SK-N-SH treated with all-trans-retinoic acid at 6 μM for 48 hours (cell line): Measurements from ENCODE around the gene GNAT3.

ENCODE experiments used
- ATAC-seq: fragments of 200-7000 bp; cut with Tn5 transposase; 3 replicates; pipeline ENCODE4 v1.9.1; 2020; ENCODE audit warnings: mild to moderate bottlenecking, moderate library complexity
- ARNTL ChIP-seq: fragments of 450-650 bp; formaldehyde crosslinking; IDR thresholded peaks from 2 replicates; pipeline ENCODE4 v1.5.0; 2020; ENCODE audit warnings: low read depth, mild to moderate bottlenecking, moderate library complexity, borderline replicate concordance
- BACH2 ChIP-seq: fragments of 250-450 bp; sonication (Bioruptor Pico); IDR thresholded peaks from 2 replicates; pipeline ENCODE4 v1.9.0; 2021; ENCODE audit warnings: mild to moderate bottlenecking, borderline replicate concordance
- CREB5 ChIP-seq: fragments of 250-450 bp; sonication (Bioruptor Pico); IDR thresholded peaks from 2 replicates; pipeline ENCODE4 v1.5.1; 2020; ENCODE audit warnings: low read depth, mild to moderate bottlenecking, moderate library complexity
- CSDC2 ChIP-seq: fragments of 250-450 bp; sonication (Bioruptor Pico); IDR thresholded peaks from 2 replicates; pipeline ENCODE4 v1.5.0; 2020; ENCODE audit warnings: mild to moderate bottlenecking, moderate library complexity
- CSRNP3 ChIP-seq: fragments of 250-450 bp; sonication (Bioruptor Pico); IDR thresholded peaks from 2 replicates; pipeline ENCODE4 v1.5.1; 2021; ENCODE audit warnings: mild to moderate bottlenecking, moderate library complexity
- ESRRG ChIP-seq: fragments of 250-450 bp; sonication (Bioruptor Pico); IDR thresholded peaks from 2 replicates; pipeline ENCODE4 v1.6.1; 2021; ENCODE audit warnings: mild to moderate bottlenecking
- GLIS3 ChIP-seq: fragments of 250-450 bp; sonication (Bioruptor Pico); IDR thresholded peaks from 2 replicates; pipeline ENCODE4 v1.5.0; 2020; ENCODE audit warnings: mild to moderate bottlenecking, moderate library complexity
- ISL1 ChIP-seq: fragments of 250-450 bp; sonication (Bioruptor Pico); IDR thresholded peaks from 2 replicates; pipeline ENCODE4 v2.1.2; 2022; ENCODE audit warnings: mild to moderate bottlenecking, moderate library complexity
- OSR1 ChIP-seq: fragments of 250-450 bp; sonication (Bioruptor Pico); IDR thresholded peaks from 2 replicates; pipeline ENCODE4 v1.8.0; 2022; ENCODE audit warnings: moderate library complexity, mild to moderate bottlenecking, inconsistent platforms
- POU6F1 ChIP-seq: fragments of 250-450 bp; sonication (Bioruptor Pico); IDR thresholded peaks from 2 replicates; pipeline ENCODE4 v1.8.0; 2021; ENCODE audit warnings: low read depth, mild to moderate bottlenecking, moderate library complexity, borderline replicate concordance
- PPARA ChIP-seq: fragments of 250-450 bp; sonication (Bioruptor Pico); IDR thresholded peaks from 2 replicates; pipeline ENCODE4 v1.5.0; 2020; ENCODE audit warnings: mild to moderate bottlenecking, borderline replicate concordance
- RARB ChIP-seq: fragments of 250-450 bp; sonication (Bioruptor Pico); IDR thresholded peaks from 2 replicates; pipeline ENCODE4 v1.8.0; 2021; ENCODE audit warnings: mild to moderate bottlenecking, moderate library complexity
- SNAI2 ChIP-seq: fragments of 250-450 bp; sonication (Bioruptor Pico); IDR thresholded peaks from 2 replicates; pipeline ENCODE4 v1.5.0; 2020; ENCODE audit warnings: mild to moderate bottlenecking, moderate library complexity
- TCF4 ChIP-seq: fragments of 250-450 bp; sonication (Bioruptor Pico); IDR thresholded peaks from 2 replicates; pipeline ENCODE4 v1.8.0; 2021; ENCODE audit warnings: mild to moderate bottlenecking, moderate library complexity, borderline replicate concordance
- TOX ChIP-seq: fragments of 250-450 bp; sonication (Bioruptor Pico); IDR thresholded peaks from 2 replicates; pipeline ENCODE4 v1.8.0; 2021; ENCODE audit warnings: mild to moderate bottlenecking, moderate library complexity, borderline replicate concordance
- ZC3H10 ChIP-seq: fragments of 250-450 bp; sonication (Bioruptor Pico); IDR thresholded peaks from 2 replicates; pipeline ENCODE4 v1.5.1; 2021; ENCODE audit warnings: mild to moderate bottlenecking, moderate library complexity
- ZFP3 ChIP-seq: fragments of 250-450 bp; sonication (Bioruptor Pico); IDR thresholded peaks from 2 replicates; pipeline ENCODE4 v1.5.0; 2020; ENCODE audit warnings: mild to moderate bottlenecking, moderate library complexity
- ZFP30 ChIP-seq: fragments of 450-650 bp; formaldehyde crosslinking; IDR thresholded peaks from 2 replicates; pipeline ENCODE4 v1.5.0; 2022; ENCODE audit warnings: mild to moderate bottlenecking, moderate library complexity
- ZNF565 ChIP-seq: fragments of 450-650 bp; formaldehyde crosslinking; conservative IDR thresholded peaks from 2 replicates; pipeline ENCODE4 v1.5.0; 2020; ENCODE audit warnings: low read depth, mild to moderate bottlenecking, moderate library complexity
- ZNF70 ChIP-seq: fragments of 450-650 bp; formaldehyde crosslinking; IDR thresholded peaks from 2 replicates; pipeline ENCODE4 v1.5.0; 2020; ENCODE audit warnings: mild to moderate bottlenecking, moderate library complexity
- ZNF8 ChIP-seq: fragments of 450-650 bp; formaldehyde crosslinking; IDR thresholded peaks from 2 replicates; pipeline ENCODE4 v1.5.0; 2020; ENCODE audit warnings: mild to moderate bottlenecking, moderate library complexity
- TF ChIP-seq, protein P1 (sequence below): fragments of 250-450 bp; sonication (Bioruptor Pico); IDR thresholded peaks from 2 replicates; pipeline ENCODE4 v1.8.0; 2020; ENCODE audit warnings: mild to moderate bottlenecking, moderate library complexity, borderline replicate concordance

The GNAT3 gene

GRCh38 chr7:80528689-80529088 is 16.8 kb upstream of the GNAT3 start:
- TF ChIP-seq RARB (no peak), CSDC2 (CRISPR knock-in tag) (no peak), ZFP3 (no peak), SNAI2 (CRISPR knock-in tag) (no peak), ARNTL (CRISPR knock-in tag) (no peak)
- ATAC-seq: no peak

DNA sequence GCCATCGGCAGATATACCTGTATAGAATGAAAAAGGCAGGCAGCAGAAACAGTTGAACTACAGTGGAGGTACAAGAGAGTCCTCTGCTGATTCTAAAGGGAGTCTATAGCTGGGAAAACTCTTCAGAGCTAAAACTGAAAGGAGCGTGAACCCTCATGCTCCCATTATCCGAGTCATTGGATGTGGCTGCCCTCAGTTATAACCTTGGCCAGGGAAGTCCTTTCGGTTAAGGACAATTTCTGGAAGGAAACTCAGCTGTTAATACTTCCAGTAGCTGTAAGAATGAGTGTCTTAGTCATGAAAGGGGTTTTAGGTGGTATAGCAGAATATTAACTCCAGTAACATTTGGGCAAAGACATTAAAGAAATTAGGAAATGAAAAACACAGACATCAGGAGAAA is 14.6 kb upstream of the GNAT3 start:
- TF ChIP-seq CSRNP3 (CRISPR knock-in tag) (no peak), ESRRG (no peak), ZFP3 (no peak), TCF4 (CRISPR knock-in tag) (no peak), BACH2 (CRISPR knock-in tag) (no peak), CSDC2 (CRISPR knock-in tag) (no peak), ZNF70 (CRISPR knock-in tag) (no peak), PPARA (CRISPR knock-in tag) (no peak)
- ATAC-seq: no peak

- no peak for TF ChIP-seq TOX
- TF ChIP-seq CSRNP3 (CRISPR knock-in tag): no peak
- TF ChIP-seq, protein P1, sequence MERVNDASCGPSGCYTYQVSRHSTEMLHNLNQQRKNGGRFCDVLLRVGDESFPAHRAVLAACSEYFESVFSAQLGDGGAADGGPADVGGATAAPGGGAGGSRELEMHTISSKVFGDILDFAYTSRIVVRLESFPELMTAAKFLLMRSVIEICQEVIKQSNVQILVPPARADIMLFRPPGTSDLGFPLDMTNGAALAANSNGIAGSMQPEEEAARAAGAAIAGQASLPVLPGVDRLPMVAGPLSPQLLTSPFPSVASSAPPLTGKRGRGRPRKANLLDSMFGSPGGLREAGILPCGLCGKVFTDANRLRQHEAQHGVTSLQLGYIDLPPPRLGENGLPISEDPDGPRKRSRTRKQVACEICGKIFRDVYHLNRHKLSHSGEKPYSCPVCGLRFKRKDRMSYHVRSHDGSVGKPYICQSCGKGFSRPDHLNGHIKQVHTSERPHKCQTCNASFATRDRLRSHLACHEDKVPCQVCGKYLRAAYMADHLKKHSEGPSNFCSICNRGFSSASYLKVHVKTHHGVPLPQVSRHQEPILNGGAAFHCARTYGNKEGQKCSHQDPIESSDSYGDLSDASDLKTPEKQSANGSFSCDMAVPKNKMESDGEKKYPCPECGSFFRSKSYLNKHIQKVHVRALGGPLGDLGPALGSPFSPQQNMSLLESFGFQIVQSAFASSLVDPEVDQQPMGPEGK (CRISPR knock-in tag): no peak
- no peak for TF ChIP-seq ESRRG
- no peak for TF ChIP-seq ZFP3
- no peak for TF ChIP-seq ZFP30 (CRISPR knock-in tag)
- no peak for TF ChIP-seq OSR1
- TF ChIP-seq ZC3H10: no peak
- TF ChIP-seq POU6F1 (CRISPR knock-in tag): no peak
- no peak for TF ChIP-seq ZNF565
- no peak for TF ChIP-seq GLIS3 (CRISPR knock-in tag)
- no peak for ATAC-seq
Observed at GRCh38 chr7:80524693-80525092, 12.8 kb upstream of the GNAT3 start.

GRCh38 chr7:80521809-80522208 is 9.9 kb upstream of the GNAT3 start:
- TF ChIP-seq ZNF8 (CRISPR knock-in tag) (no peak), TOX (no peak), CREB5 (CRISPR knock-in tag) (no peak), POU6F1 (CRISPR knock-in tag) (no peak), SNAI2 (CRISPR knock-in tag) (no peak), ZC3H10 (no peak), GLIS3 (CRISPR knock-in tag) (no peak), PPARA (CRISPR knock-in tag) (no peak), ZFP3 (no peak), ESRRG (no peak), TCF4 (CRISPR knock-in tag) (no peak), ZNF565 (no peak), RARB (no peak), ISL1 (CRISPR knock-in tag) (no peak), CSDC2 (CRISPR knock-in tag) (no peak), CSRNP3 (CRISPR knock-in tag) (no peak), BACH2 (CRISPR knock-in tag) (no peak)
- TF ChIP-seq, protein P1 (CRISPR knock-in tag): no peak

More at GRCh38 chr7:80521809-80522208, 9.9 kb upstream of the GNAT3 start:
- no peak for ATAC-seq
